ENCODE data around the gene APBB2.

- TF ChIP-seq CTCF (conservative IDR thresholded peaks at IDR 0.05) (no peak), EZH2 (IDR thresholded peaks at IDR 0.05; ENCODE audit: low read depth) (no peak)
These were observed 192.2 kb downstream of the APBB2 start for GRCh38 chr4:41022116-41022515.
